GM23248 (cell line): ENCODE measurements around the gene CRYAB.

Experiments used
- EZH2 ChIP-seq: fragments of 200-600 bp; sonication (generic); IDR thresholded peaks from 2 replicates; pipeline ENCODE4 v1.6.1; 2018; ENCODE audit warnings: antibody characterized with exemption, mild to moderate bottlenecking; ENCODE audit not compliant: insufficient read depth, poor library complexity, severe bottlenecking
- EZH2phosphoT487 ChIP-seq: fragments of 200-600 bp; sonication (generic); IDR thresholded peaks from 2 replicates; pipeline ENCODE4 v1.6.1; 2018; ENCODE audit warnings: antibody characterized with exemption, moderate library complexity, mild to moderate bottlenecking, low read depth; ENCODE audit not compliant: insufficient read depth

DNA sequence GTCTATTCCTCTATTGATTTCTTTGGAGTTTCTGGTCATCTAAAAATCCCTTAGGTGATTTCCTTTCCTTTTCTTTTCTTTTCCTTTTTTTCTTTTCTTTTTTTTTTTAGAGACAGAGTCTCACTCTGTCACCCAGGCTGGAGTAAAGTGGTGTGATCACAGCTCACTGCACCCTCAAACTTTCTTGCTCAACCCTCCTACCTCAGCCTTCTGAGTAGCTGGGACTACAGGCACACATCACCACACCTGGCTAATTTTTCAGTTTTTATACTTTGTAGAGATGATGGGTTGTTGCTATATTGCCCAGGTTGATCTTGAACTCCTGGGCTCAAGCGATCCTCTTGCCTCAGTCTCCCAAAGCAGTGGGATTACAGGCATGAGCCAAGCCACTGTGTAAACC, 5.2 kb upstream of the CRYAB start:
- TF ChIP-seq EZH2 = no peak
- no peak for TF ChIP-seq EZH2phosphoT487
